GM21576 (cell line): ENCODE measurements around the gene CRISP2.
"Not testable (repeated sequence)": the region's sequence is repeated elsewhere in the genome, so short reads cannot be mapped to it uniquely, and the experiment has no call there.

Experiments
- ATAC-seq: cut with Tn5 transposase; IDR thresholded peaks from one replicate; pipeline ENCODE4 v1.9.1; 2021; ENCODE audit warnings: mild to moderate bottlenecking, moderate library complexity; ENCODE audit not compliant: unreplicated experiment

Gene CRISP2, protein sequence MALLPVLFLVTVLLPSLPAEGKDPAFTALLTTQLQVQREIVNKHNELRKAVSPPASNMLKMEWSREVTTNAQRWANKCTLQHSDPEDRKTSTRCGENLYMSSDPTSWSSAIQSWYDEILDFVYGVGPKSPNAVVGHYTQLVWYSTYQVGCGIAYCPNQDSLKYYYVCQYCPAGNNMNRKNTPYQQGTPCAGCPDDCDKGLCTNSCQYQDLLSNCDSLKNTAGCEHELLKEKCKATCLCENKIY

DNA sequence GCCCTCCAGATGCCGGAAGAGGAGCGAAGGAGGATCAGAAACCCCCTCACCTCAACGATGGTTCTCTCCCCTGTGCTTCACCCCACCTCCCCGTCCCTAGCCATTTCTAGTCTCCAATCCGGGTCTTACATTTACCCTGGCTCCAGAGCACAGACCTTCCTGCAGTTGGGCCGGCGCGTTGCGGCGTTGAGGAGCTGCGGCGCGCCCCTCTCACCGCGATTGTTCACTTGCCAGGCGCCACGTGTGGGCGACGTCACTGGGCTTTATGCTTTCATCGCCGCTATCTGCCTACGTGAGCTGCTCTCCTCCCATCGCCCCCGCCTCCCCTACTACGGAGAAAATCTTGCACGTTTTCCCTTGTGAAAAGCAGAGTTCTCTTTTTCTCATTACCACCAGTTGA lies at the start of gene CRISP2:
CRISP2 (minus strand) TSS at position 198 of the 400 bp plus-strand sequence. CDS start 4,347 bp downstream, outside the sequence.
- ATAC-seq = no peak

DNA sequence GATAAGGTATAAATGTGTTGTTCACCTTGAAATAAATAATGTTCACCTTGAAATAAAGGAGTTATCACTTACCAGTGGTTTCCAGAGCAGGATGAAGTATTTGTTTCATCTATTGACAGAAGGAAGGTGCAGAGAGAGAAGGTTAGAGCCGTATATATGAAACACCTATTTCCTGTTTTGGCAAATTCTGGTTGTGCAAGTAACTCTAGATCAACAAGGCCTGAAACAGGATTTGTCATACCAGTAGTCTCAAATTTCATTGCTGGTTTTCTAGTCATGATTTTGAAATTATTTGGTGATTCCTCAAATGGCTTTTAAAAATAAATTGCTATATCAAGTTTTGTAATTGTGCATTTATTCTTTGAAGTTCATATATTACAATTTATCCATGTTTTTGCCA lies 30.9 kb upstream of the CRISP2 start, which contains the start of gene CRISP3:
CRISP3 (minus strand) TSS at position 130 of the 400 bp plus-strand sequence; CDS start at position 109, 21 bp downstream.
- ATAC-seq = no peak

DNA sequence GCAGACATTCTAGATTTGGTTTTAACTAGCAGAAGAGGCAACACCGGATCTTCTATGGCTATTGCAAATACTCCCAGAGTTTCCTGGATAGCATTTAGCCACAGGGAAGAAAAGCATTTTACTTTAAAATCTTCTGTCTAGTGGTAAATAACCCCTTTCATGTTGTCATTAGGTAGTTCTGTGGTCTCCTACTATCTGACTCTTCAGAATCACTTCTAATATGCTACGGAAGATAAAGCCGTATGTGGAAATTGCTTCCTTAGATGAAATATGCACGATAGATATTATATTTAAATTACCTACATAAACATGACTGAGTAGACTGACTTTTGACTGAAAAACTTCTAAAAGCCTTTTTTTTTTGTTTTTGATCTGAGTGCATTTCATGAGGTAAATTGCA lies 30.1 kb upstream of the CRISP2 start:
- ATAC-seq = no peak

DNA sequence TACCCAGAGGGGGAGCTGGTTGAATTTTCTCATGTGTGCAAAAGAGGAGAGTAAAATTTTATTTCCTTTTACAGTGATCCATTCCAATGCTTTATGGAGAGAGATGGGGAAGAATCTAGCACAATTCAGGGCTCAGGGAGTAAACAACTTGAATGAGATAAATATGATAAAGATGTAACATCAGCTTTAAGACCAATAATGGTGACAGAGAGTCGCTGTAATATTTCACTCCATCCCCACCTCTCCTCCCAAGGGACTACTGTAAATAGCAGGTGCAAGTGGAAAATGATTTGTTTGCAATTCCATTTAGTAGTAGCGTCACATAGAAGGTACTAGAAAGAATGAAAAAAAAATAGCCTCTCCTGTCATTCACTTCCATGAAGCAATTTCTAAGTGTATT lies 26.1 kb upstream of the CRISP2 start:
- ATAC-seq = no peak

DNA sequence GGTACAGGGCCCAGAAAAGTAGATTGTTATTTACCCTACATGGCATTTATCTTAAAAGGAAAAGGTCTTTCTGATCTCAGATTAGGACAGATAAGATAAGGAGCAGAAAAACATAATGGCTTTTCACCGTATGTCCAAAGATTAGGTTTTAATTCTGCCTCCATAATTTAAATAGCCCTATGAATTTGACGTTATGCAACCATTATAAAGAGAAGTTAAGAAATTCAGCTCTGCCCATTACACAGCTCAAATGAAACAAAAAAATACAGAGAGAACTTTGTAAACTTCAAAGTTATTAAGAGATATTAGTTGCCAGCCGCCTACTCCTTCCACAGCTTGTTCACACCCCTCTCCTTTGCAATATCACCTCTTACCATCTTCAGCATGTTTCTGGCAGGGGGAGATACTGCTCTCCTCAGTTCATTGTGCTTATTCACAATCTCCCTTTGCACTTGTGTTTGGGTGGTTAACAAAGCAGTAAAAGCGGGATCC lies 22.7 kb upstream of the CRISP2 start:
- ATAC-seq = no peak

DNA sequence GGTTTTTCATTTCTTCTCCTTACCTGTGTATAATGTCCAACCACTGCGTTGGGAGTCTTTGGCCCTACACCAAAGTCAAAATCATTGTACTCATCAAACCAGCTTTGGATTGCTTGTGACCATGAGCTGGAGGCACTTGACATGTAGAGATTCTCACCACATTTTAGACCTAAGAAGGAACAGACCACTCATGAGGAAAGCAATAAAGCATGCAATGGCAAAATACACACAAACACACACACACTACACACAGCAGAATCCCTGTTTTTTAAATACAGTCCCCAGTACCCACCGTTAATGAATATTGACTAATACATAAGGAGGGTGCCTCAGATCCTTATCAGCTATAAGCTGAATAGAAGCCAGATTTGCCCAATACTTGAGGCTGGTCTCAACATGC lies 20.3 kb upstream of the CRISP2 start:
- no peak for ATAC-seq

DNA sequence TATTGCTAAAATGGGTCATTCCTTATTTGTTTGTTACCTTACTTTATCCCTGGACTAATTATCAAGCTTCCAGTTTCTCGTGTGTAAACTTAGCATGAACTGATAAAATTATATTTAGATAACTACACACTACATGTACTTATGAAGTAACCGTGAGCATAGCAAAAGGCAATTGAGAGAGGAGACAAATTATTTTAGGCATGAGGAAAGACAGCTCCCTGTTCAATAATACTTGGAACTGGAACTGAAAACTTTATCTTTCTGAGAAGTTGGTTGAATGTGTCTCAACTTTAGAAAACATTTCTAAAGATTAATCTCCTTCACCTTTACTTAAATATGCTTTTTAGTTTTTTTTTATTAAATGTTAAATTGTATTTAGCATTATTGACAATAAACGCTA lies 19.4 kb upstream of the CRISP2 start:
- ATAC-seq = no peak

DNA sequence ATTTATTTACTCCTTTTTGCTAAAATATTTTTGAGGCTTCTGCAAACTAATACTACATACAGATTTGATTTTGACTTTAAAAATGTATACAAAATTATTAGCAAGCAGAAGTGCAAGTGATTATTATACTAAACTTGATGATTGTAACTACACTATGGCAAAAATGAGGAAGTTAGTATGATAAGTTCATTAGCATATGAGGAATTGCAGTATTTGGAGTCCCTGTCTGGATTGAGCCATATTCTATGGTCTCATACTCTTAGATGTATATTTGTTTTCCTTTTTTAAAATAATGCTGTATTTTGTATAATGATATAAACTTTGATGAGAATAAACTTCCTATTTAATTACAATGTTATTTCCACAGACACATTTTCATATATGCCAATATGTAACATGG lies 16.9 kb upstream of the CRISP2 start:
- no peak for ATAC-seq

DNA sequence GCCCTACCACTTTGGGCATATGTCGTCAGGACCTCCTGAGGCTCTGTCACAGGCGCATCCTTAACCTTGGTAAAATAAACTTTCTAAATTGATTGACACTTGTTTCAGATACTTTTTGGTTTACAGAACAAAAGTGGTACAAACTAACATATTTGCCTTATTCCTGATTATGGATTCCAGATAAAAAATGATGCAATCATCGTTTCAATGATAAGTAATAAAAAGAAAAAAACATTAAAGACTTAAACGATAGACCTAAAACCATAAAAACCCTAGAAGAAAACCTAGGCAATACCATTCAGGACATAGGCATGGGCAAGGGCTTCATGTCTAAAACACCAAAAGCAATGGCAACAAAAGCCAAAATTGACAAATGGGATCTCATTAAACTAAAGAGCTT lies 10.6 kb upstream of the CRISP2 start:
- not testable (repeated sequence) for ATAC-seq

DNA sequence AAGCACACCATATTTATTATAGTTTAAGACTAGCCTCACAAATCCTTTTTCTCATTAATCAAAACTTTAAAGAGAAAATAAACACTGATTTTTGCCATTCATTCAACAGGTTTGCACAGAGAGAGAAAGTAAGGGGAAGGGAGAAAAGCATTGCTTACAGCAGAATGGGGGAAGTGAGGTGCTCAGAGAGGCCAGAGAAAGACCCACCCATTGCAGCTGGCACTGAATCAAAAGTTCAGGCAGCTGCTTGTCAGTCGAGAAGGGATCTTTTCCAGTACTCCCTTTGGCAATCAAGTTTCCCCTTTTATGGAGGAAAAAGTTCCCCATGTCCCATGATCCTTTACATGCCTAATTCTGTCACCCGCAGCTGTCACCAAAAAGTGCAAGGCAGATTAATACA lies 8.0 kb upstream of the CRISP2 start:
- no peak for ATAC-seq

DNA sequence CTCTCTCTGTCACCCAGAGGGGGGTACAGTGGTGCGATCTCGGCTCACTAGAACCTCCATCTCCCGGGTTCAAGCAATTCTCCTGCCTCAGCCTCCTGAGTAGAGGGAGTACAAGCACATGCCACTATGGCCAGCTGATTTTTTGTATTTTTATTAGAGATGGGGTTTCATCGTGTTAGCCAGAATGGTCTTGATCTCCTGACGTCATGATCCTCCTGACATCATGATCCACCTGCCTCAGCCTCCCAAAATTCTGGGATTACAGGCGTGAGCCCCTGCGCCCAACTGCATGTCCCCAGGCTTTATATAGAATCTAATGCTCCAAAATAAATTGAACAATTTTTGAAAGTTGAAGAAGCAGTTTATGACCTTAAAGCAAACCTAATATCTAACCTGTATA lies 7.0 kb upstream of the CRISP2 start:
- ATAC-seq = no peak

DNA sequence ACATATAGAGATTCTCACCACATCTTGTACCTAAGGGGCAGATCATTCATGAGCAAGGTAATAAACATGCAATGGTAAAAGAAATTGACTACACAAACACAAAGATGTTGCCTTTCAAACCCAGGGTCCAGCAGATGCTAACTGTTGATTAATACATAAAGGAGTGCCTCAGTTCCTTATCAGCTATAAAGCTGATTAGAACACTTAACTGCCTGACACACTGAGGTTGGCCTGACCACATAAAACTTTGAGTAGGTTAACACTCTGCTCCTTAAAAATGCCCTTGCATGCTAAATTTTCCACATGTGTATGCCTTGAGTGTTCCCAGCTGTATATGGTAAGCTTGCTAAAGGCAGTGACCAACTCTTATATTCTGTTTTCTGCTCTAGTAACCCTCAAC lies 14.9 kb downstream of the CRISP2 start:
- no peak for ATAC-seq

DNA sequence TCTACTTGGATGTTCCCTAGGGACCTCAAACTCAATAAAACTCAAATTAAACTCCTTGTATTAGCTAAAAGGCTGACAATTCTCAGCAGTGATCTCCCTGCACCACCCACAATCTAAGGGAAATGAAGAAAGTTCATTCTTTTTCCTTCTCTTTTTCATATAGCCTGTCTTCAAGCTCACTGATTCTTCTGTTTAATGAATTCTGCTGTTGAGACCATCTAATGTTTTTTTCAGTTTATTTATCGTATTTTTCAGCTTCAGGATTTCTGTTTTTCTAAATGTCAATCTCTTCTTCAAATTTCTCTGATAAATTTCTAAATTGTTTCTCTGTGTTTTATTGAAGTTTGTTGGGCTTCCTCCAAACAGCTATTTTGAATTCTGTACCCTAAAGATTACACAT lies 19.8 kb downstream of the CRISP2 start:
- no peak for ATAC-seq

DNA sequence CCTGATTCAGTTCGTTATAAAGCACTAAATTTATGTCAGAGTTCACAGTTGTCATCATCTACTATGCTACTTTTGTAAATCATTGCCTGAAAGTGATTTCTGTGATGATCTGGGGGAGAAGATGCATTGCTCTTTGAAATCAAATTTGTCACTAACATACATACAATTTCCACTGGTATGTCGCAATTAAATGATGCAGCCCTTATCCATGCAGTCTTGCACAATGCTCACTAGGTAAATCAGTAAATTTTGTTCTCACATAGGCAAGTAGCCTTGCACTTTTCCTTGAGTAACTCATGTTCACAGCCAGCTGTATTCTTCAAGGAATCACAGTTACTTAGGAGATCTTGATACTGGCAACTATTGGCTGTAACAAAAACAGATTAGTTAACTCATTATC lies 20.8 kb downstream of the CRISP2 start:
- no peak for ATAC-seq

DNA sequence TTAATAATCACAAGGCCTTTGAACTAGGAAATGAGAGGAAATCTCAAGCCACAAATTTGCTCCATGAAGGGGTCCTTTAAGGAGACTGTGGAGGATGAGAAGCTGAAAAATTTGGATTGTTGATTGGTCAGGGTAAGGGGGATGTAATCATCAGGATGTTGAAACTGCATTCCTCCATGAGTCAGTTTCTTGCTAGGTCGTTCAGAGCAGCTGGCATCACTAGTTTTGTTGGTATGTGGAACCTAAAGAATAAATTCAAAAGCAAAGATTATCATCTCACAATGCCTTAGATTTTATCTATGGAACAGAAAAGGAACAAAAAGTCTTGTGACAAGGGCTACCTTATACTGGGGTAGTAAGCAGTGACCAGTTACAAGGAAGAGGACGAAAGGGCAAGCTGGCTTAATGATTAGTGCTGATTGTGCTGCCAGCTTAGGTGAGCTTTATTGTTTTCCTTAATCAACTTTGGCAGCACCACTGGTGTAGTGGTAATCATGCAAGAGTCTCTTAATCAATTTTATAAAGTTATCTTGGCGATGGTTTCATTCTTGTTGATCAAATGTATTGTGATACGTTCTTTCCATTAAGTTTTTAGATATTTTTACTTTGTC lies 36.6 kb downstream of the CRISP2 start:
- no peak for ATAC-seq

DNA sequence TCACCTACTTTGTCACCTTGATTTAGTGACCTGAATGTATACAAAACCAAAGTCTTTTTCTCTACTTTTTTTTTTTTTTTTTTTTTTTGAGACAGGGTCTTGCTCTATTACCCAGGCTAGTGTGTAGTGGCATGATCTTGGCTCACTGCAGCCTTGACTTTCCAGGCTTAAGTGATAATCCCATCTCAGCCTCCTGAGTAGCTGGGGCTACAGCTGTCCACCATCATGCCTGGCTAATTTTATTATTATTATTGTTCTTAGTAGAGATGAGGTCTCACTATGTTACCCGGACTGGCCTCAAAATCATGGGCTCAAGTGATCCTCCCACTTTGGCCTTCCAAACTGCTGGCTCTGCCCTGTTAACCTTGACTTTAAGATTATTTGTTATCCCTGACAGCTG lies 37.5 kb downstream of the CRISP2 start:
- no peak for ATAC-seq

DNA sequence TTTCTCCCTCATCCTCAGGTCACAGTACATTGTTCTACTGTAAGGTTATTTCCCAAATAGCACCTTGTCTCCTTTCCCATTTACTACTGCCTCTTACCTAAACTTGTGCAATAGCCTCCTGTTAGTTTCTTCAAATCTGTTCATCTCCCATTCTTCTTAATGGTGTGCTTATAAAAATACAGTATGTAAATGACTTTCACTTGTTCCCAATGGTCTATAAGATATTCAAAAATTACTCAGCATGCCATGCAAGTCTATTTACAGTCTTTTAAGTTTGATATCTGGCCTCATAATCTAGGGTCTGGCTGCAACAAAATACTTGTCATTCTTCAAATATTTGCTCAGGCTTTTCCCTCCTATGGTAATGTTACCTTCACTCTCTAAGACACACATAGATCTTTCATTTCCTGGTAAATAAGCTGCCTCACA lies 45.2 kb downstream of the CRISP2 start:
- ATAC-seq = no peak

DNA sequence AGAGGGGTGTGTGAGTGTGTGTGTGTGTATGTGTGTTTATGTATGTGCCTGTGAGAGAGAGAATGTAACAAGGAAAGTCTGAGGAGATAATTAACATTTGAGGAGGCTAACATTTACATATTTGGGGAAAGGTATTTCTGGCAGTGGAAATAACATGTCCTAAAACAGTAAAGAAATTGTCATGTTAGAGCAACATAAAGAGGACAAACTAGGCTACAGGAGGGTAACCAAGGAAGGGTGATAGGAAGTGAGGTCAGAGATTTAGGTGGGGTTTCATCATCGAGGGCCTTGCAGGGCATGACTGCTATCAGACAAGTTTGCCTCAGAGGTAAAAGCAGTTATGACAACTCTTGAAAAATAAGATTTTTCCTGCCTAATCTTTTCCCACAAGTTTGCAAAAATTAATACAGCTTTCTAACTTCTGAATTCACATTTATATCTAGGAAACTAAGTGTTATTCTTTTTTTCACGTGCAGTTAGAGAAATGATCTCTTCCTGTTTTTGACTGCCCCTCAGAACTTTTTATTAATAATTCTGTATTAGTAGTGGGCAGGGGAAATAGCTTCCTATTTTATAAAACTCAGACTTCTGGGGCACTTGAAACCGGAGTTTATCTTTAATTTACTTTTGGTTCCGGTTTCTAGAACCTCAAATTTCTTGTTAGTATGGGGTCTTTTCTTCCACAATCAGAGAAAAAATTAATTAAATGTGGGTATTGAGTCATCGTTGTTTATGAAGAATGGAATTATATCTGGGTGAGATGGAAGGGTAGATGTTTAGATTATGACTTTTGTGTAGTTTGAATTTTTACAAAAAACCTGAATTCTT lies 46.2 kb downstream of the CRISP2 start:
- no peak for ATAC-seq

DNA sequence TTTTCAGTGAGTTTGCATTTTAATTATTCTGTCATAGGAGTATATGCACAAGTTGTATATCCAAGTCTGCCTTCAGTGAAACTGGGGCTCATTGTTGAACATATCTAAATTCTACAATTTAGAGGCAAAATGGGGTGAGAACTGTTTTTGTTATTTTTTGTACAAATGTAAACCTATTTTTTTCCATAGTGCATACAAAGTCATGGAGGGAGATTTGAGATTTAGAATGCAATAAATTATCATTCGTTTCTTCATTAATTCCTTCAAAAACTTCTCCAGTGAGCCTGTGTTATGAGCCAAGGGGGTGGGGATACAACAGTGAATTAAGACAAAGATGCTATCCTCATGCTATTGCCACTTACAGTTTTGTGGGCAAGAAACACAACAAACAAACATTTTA lies 46.9 kb downstream of the CRISP2 start:
- ATAC-seq = no peak

DNA sequence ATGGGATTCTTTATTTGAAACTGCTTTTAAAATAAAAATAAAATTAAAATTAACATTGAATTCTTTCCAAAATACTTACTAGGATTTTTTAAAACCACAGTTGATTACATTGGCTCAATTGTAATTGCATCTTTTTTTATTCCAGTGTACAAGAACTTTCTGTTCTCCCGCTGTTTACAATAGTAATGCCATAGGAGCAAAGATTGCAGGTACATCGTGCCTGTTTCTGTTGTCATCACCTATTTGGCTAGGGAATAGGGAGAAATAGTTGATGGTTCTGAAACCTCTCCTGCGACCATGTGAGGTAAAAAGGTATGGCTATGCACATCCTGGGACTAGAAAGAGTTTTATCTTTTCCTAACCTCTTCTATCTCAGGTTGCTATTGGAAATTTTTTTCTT lies 48.5 kb downstream of the CRISP2 start:
- ATAC-seq = no peak

DNA sequence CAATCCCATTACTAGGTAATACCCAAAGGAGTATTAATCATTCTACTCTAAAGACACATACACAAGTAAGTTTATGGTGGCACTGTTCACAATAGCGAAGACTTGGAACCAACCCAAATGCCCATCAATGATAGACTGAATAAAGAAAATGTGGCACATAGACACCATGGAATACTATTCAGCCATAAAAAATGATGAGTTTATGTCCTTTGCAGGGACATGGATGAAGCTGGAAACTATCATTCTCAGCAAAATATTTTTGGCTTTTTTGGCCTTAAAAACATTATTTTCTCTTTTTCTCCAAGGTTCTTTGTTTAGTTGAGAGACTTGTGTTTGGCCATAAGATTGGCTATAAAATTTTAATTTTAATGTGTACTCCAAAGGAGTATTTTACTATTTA lies 49.3 kb downstream of the CRISP2 start:
- not testable (repeated sequence) for ATAC-seq

DNA sequence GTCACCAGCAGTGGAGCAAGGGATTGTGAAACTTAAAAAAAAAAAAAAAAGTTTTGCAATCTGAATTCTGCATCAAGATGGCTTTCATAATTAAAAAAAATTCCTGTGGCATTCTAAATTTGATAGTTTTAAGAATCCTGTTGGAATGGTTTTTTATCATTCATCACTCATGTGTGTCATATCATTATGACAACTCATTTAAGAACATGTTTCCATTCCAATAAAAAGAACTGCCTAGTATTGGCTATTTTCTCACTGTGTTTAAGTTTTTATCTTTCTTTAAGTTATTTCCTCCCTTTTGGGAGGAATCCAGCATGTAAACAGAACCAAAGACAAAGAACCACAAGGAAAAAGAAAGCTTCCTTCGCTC lies 50.5 kb downstream of the CRISP2 start:
- no peak for ATAC-seq
